ENCODE results near the gene JAKMIP1. TPM values are rescaled to one million over a fixed set of nuclear protein-coding genes. Genes with fewer than 3 reads are reported as not detected.

The JAKMIP1 gene
- total and polyA plus RNA-seq, 2 of the 13 experiments (the other 11 are each of a cell fraction or from before 2014, with no cell fraction given), result not detected

DNA sequence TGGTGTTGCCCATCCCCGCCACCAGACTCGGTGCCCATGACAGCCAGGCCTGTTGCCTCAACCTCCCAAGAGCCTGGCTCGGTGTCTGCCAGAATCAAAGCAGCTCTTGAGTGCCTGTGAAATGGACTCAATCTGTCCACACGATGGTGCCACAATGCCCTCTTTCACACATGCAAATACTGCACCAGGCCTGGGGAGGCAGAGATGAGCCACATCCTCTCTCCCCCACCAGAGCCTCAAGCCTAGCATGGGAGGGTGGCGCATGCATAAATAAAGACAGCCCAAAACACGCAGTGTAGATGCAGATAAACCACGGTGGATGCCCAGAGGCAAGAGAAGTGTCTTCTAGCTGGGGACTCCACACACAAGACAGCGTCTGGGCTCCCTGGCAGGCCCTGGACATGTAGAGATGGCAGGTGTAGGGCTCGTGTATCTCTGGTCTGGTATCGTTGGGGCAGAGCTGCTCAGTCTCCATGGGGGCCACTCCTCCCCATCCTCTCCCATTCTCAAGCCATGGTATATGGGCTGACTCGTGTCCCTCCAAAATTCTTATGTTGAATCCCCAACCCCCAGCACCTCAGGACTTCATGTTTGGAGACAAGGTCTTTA, 65.6 kb downstream of the JAKMIP1 start (continued):
- TF ChIP-seq CTCF (CRISPR knock-in tag; IDR thresholded peaks at IDR 0.05), result peak; percentile 60

DNA sequence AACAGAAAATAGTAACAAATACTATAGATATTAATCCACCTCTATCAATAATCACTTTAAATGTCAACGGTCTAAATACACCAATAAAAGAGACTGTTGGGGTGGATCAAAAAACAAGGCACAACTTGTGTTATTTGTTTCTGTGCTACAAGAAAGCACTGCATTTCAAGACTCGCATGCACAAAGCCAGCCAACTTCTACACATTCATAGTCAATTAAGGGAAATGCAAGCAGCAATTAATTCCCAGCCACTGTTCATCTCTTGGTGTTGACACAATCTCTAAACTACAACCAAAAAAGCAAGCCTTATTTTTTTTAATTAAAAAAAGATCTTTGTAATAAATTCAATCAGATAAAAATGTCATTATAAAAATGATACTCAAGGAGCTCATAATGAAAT, 67.6 kb downstream of the JAKMIP1 start:
- no peak overlapping the region for H3K27ac ChIP-seq (ENCODE audit: extremely low read length, insufficient read depth, low read length)
- H3K27me3 ChIP-seq (ENCODE audit: control insufficient read depth in 1 of 2, insufficient read depth in 2 of 2, low read length in 2 of 2), result no peaks in the 10 kb centered on the region; a peak in 1 of 5 replicates
- H2AFZ ChIP-seq (ENCODE audit: low read length), result no peak overlapping the region
- in situ Hi-C loops (cut with HindIII; ENCODE audit: extremely low pct_ligation_motif_present, low pct_unique_long_range_greater_than_20kb), result no loop called here
- no TSS peak for BruUV-seq (replicated peaks)
- intact Hi-C loops (cut with micrococcal nuclease; ENCODE audit: unreplicated experiment), result no loop called here
- no peaks in the 10 kb centered on the region for H3K36me3 ChIP-seq (replicated peaks in 1 of 2; ENCODE audit: control insufficient read depth in 1 of 2, insufficient read depth in 2 of 2, low read length in 2 of 2)
- no peak for DNase-seq (ENCODE audit: low spot score)
- 23% methylated on average over 2 of the region's 2 CpGs for WGBS (ENCODE audit: low lambda C conversion rate)
- no peak overlapping the region for H3K4me3 ChIP-seq (replicated peaks in 1 of 3; ENCODE audit: insufficient read depth in 1 of 3, low read depth in 2 of 3, low read length in 3 of 3)
- no peak for FAIRE-seq
- H3K4me1 ChIP-seq (ENCODE audit: insufficient read depth, low read length), result peaks cover 7% of the 10 kb centered on the region; the same call in 1 of the 2 replicates
- no peaks in the 10 kb centered on the region for H3K9me3 ChIP-seq (ENCODE audit: low read length)
- no peak overlapping the region for H3K4me2 ChIP-seq (ENCODE audit: low read depth, low read length)
- no peaks in the 10 kb centered on the region for H3K79me2 ChIP-seq (ENCODE audit: insufficient read depth, low read length)
- H4K20me1 ChIP-seq (ENCODE audit: insufficient read depth, low read length), result no peaks in the 10 kb centered on the region
- TF ChIP-seq ZNF775 (CRISPR knock-in tag; IDR thresholded peaks at IDR 0.05; ENCODE audit: borderline replicate concordance) (no peak), ZNF616 (CRISPR knock-in tag; IDR thresholded peaks at IDR 0.05; ENCODE audit: low read depth) (no peak), HNF4A (CRISPR knock-in tag; IDR thresholded peaks at IDR 0.05) (no peak), ZNF124 (CRISPR knock-in tag; IDR thresholded peaks at IDR 0.05) (no peak), NFRKB (IDR thresholded peaks at IDR 0.05) (no peak), ZNF7 (CRISPR knock-in tag; IDR thresholded peaks at IDR 0.05) (no peak), FIP1L1 (IDR thresholded peaks at IDR 0.05; ENCODE audit: borderline replicate concordance, insufficient read depth, low read depth, low read length) (no peak), ZNF496 (CRISPR knock-in tag; IDR thresholded peaks at IDR 0.05; ENCODE audit: insufficient replicate concordance) (no peak), PHF5A (CRISPR knock-in tag; IDR thresholded peaks at IDR 0.05; ENCODE audit: low read depth, unreplicated experiment) (no peak)
- TF ChIP-seq, protein P1, sequence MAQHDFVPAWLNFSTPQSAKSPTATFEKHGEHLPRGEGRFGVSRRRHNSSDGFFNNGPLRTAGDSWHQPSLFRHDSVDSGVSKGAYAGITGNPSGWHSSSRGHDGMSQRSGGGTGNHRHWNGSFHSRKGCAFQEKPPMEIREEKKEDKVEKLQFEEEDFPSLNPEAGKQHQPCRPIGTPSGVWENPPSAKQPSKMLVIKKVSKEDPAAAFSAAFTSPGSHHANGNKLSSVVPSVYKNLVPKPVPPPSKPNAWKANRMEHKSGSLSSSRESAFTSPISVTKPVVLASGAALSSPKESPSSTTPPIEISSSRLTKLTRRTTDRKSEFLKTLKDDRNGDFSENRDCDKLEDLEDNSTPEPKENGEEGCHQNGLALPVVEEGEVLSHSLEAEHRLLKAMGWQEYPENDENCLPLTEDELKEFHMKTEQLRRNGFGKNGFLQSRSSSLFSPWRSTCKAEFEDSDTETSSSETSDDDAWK (CRISPR knock-in tag; IDR thresholded peaks at IDR 0.05), result no peak
- TF ChIP-seq, protein P2, sequence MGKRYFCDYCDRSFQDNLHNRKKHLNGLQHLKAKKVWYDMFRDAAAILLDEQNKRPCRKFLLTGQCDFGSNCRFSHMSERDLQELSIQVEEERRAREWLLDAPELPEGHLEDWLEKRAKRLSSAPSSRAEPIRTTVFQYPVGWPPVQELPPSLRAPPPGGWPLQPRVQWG (CRISPR knock-in tag; IDR thresholded peaks at IDR 0.05; ENCODE audit: borderline replicate concordance, low read depth), result no peak
- TF ChIP-seq, protein P3, sequence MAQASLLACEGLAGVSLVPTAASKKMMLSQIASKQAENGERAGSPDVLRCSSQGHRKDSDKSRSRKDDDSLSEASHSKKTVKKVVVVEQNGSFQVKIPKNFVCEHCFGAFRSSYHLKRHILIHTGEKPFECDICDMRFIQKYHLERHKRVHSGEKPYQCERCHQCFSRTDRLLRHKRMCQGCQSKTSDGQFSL (CRISPR knock-in tag; IDR thresholded peaks at IDR 0.05), result no peak
- H3K9ac ChIP-seq (ENCODE audit: insufficient read depth, low read depth, low read length), result no peak overlapping the region
- no peak for ATAC-seq
- CTCF ChIA-PET (ENCODE audit: low intra/inter-chr PET ratio, low total read pairs), result no interaction called here
- POLR2A ChIA-PET, result no interaction called here
